Neural cell (in vitro differentiated cells): ENCODE data around the gene NRDC. TPM values are rescaled to one million over a fixed set of nuclear protein-coding genes. Genes with fewer than 3 reads are reported as not detected.

ENCODE experiments used
- H2AFZ ChIP-seq: fragments of 200-600, 300-800 bp; sonication (generic), shearing (Covaris generic); 2 replicates; pipeline ENCODE4 v1.6.0; 2014; ENCODE audit warnings: low read depth, mild to moderate bottlenecking, antibody characterized with exemption, low read length, moderate library complexity
- H3F3A ChIP-seq: fragments of 200-600 bp; shearing (Covaris generic); 2 replicates; pipeline ENCODE4 v1.6.1; 2016; ENCODE audit warnings: mild to moderate bottlenecking, moderate library complexity, mixed read lengths, antibody characterized with exemption, low read length; ENCODE audit not compliant: insufficient read depth, poor library complexity, severe bottlenecking
- H3K27ac ChIP-seq: fragments of 200-600, 300-800 bp; sonication (generic), shearing (Covaris generic); 2 replicates; pipeline ENCODE4 v1.5.1; 2014; ENCODE audit warnings: mild to moderate bottlenecking, low read length, moderate library complexity
- H3K27me3 ChIP-seq: fragments of 300-800, 200-600 bp; sonication (generic), shearing (Covaris generic); 2 replicates; pipeline ENCODE4 v1.6.0; 2014; ENCODE audit warnings: mild to moderate bottlenecking, low read depth, low read length, moderate library complexity; ENCODE audit not compliant: insufficient read depth
- H3K36me3 ChIP-seq: fragments of 300-800, 200-600 bp; sonication (generic), shearing (Covaris generic); 2 replicates; pipeline ENCODE4 v1.5.1; 2014; ENCODE audit warnings: mild to moderate bottlenecking, antibody characterized with exemption, low read length, moderate library complexity; ENCODE audit not compliant: insufficient read depth
- H3K4me2 ChIP-seq: fragments of 300-800, 200-600 bp; sonication (generic), shearing (Covaris generic); 2 replicates; pipeline ENCODE4 v1.6.0; 2014; ENCODE audit warnings: mild to moderate bottlenecking, low read length
- H3K4me3 ChIP-seq: fragments of 300-800, 200-600 bp; sonication (generic), shearing (Covaris generic); 2 replicates; pipeline ENCODE4 v1.5.1; 2014; ENCODE audit warnings: mild to moderate bottlenecking, low read length, moderate library complexity
- H3K79me2 ChIP-seq: fragments of 200-600 bp; shearing (Covaris generic); replicated peaks from 2 replicates; pipeline ENCODE4 v1.6.0; 2014; ENCODE audit warnings: mild to moderate bottlenecking, low read length, moderate library complexity; ENCODE audit not compliant: insufficient read depth
- H3K9ac ChIP-seq: fragments of 300-800, 200-600 bp; sonication (generic), shearing (Covaris generic); 2 replicates; pipeline ENCODE4 v1.6.1; 2016; ENCODE audit warnings: mild to moderate bottlenecking, low read length, mixed read lengths
- H3K9me2 ChIP-seq: fragments of 200-600 bp; shearing (Covaris generic); 2 replicates; pipeline ENCODE4 v1.6.1; 2016; ENCODE audit warnings: mild to moderate bottlenecking, low read length, mixed read lengths; ENCODE audit not compliant: insufficient read depth
- H3K9me3 ChIP-seq: fragments of 200-600, 300-800 bp; sonication (generic), shearing (Covaris generic); 2 replicates; pipeline ENCODE4 v1.6.1; 2016; ENCODE audit warnings: mild to moderate bottlenecking, mixed run types, low read length, moderate library complexity, mixed read lengths
- H4K20me1 ChIP-seq: fragments of 200-600 bp; shearing (Covaris generic); 2 replicates; pipeline ENCODE4 v1.6.1; 2016; ENCODE audit warnings: mild to moderate bottlenecking, mixed run types; ENCODE audit not compliant: insufficient read depth
- EP300 ChIP-seq: fragments of 450-650 bp; conservative IDR thresholded peaks from 2 replicates; pipeline ENCODE4 v1.6.1; 2014; ENCODE audit warnings: antibody characterized with exemption, mild to moderate bottlenecking, moderate library complexity; ENCODE audit not compliant: poor library complexity, severe bottlenecking
- EZH2 ChIP-seq: fragments of 200-600, 300-800 bp; shearing (Covaris generic), sonication (generic); IDR thresholded peaks from 2 replicates; pipeline ENCODE4 v1.6.1; 2014; ENCODE audit warnings: antibody characterized with exemption, low read length, borderline replicate concordance, mild to moderate bottlenecking; ENCODE audit not compliant: insufficient read depth, poor library complexity, severe bottlenecking
- MXI1 ChIP-seq: fragments of 450-650 bp; conservative IDR thresholded peaks from 2 replicates; pipeline ENCODE4 v1.6.1; 2014; ENCODE audit warnings: antibody characterized with exemption, mild to moderate bottlenecking; ENCODE audit not compliant: poor library complexity, severe bottlenecking
- POLR2AphosphoS5 ChIP-seq: IDR thresholded peaks from 2 replicates; pipeline ENCODE4 v1.6.1; 2012
- RAD21 ChIP-seq: fragments of 450-650 bp; conservative IDR thresholded peaks from 2 replicates; pipeline ENCODE4 v1.6.1; 2014; ENCODE audit warnings: antibody characterized with exemption, mild to moderate bottlenecking, moderate library complexity
- SMC3 ChIP-seq: fragments of 450-650 bp; conservative IDR thresholded peaks from 2 replicates; pipeline ENCODE4 v1.6.1; 2014; ENCODE audit warnings: antibody characterized with exemption, mild to moderate bottlenecking, moderate library complexity; ENCODE audit not compliant: poor library complexity
- TAF1 ChIP-seq: IDR thresholded peaks from 2 replicates; pipeline ENCODE4 v1.6.1; 2012; ENCODE audit warnings: low read depth
- polyA plus RNA-seq: library from polyadenylated mRNA; depleted of rRNA; stranded (reverse); fragments of >200 nt; gene quantifications from 2 replicates; pipeline ENCODE4 v1.2.3, GENCODE V29; 2014
- TF ChIP-seq, protein P1 (sequence below): IDR thresholded peaks from 2 replicates; pipeline ENCODE4 v1.6.1; 2012; ENCODE audit warnings: borderline replicate concordance
- TF ChIP-seq, protein P2 (sequence below): fragments of 450-650 bp; IDR thresholded peaks from 2 replicates; pipeline ENCODE4 v1.5.1; 2014; ENCODE audit warnings: antibody characterized with exemption, mild to moderate bottlenecking, moderate library complexity; ENCODE audit not compliant: poor library complexity, severe bottlenecking

Gene NRDC
- polyA plus RNA-seq, 1 donor from 2014 or later, result 114 TPM

DNA sequence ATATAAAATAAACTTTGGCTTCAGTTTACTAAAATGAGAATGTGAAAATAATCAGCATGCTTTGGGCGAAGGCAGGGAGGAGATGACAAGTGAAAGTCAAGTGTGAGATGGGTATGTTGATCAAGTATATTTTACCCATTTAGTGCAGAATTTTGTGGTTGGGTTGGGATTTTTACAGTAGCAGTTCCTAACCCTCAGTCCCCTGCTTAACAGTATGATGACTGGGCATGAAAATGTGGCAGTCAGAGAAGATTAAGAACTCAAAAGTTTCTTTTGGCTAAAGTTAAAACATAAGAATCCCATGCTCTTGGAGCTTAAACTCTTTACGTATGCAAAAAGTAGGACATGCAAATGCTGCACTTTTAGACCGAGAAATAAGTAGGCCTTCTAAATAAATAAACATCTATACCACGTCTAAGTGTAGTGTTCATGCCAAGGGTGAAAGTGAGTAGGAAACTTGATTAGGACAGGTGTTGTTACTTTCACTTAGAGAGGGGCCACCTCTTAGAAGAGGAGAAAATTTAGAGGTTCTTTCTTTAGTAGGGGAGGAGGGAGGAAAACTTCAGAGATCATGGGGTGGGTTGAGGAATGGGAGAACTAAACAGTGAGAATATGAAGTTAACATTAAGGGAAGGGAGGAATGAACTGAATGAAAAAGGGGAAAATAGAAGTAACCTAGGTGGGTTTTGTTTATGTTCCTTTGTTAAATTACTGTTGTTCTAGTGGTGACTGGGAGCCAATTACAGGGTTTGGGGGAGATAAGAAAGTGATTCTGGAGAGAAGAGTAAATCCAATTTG lies 133.8 kb downstream of the NRDC start:
- Histone ChIP-seq H3K9ac (no peak overlapping the region), H3K9me3 (no peaks in the 10 kb centered on the region), H3K79me2 (no peaks in the 10 kb centered on the region), H3F3A (no peaks in the 10 kb centered on the region), H4K20me1 (no peaks in the 10 kb centered on the region), H3K4me3 (no peak overlapping the region), H2AFZ (no peak overlapping the region), H3K4me2 (no peak overlapping the region), H3K36me3 (no peaks in the 10 kb centered on the region), H3K27me3 (no peaks in the 10 kb centered on the region), H3K27ac (no peak overlapping the region), H3K9me2 (no peaks in the 10 kb centered on the region)
- TF ChIP-seq, protein P1, sequence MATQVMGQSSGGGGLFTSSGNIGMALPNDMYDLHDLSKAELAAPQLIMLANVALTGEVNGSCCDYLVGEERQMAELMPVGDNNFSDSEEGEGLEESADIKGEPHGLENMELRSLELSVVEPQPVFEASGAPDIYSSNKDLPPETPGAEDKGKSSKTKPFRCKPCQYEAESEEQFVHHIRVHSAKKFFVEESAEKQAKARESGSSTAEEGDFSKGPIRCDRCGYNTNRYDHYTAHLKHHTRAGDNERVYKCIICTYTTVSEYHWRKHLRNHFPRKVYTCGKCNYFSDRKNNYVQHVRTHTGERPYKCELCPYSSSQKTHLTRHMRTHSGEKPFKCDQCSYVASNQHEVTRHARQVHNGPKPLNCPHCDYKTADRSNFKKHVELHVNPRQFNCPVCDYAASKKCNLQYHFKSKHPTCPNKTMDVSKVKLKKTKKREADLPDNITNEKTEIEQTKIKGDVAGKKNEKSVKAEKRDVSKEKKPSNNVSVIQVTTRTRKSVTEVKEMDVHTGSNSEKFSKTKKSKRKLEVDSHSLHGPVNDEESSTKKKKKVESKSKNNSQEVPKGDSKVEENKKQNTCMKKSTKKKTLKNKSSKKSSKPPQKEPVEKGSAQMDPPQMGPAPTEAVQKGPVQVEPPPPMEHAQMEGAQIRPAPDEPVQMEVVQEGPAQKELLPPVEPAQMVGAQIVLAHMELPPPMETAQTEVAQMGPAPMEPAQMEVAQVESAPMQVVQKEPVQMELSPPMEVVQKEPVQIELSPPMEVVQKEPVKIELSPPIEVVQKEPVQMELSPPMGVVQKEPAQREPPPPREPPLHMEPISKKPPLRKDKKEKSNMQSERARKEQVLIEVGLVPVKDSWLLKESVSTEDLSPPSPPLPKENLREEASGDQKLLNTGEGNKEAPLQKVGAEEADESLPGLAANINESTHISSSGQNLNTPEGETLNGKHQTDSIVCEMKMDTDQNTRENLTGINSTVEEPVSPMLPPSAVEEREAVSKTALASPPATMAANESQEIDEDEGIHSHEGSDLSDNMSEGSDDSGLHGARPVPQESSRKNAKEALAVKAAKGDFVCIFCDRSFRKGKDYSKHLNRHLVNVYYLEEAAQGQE, result no peak

DNA sequence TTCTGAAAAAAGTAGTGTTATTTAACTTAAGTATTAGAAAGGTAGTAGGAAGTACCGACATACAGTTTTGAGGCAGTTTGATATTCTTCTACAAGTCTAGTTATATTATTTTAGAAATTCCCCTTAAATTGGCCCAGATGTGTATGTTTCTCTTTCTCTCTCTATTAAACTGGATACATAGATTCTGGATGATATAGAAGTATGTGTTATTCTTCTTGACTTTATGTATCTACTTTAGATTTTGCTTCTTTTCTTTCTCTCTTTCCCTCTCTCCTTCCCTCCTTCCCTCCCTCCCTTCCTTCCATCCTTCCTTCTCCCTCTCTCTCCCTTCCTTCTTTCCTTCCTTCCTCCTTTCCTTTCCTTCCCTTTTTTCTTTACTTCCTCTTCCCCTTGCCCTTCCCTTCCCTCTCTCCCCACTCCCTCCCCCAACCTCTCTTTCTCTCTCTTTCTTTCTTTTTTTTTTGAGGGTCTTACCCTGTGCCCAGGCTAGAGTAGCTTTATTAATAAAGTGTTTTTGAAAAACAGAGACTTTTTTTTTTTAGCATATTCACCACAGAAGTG lies 137.3 kb downstream of the NRDC start:
- H3K4me3 ChIP-seq, result no peak overlapping the region
- no peaks in the 10 kb centered on the region for H3F3A ChIP-seq
- H3K9ac ChIP-seq, result no peak overlapping the region
- no peaks in the 10 kb centered on the region for H3K36me3 ChIP-seq
- H4K20me1 ChIP-seq, result no peaks in the 10 kb centered on the region
- H2AFZ ChIP-seq, result no peak overlapping the region
- no peak overlapping the region for H3K4me2 ChIP-seq
- no peaks in the 10 kb centered on the region for H3K9me3 ChIP-seq
- TF ChIP-seq, protein P2, sequence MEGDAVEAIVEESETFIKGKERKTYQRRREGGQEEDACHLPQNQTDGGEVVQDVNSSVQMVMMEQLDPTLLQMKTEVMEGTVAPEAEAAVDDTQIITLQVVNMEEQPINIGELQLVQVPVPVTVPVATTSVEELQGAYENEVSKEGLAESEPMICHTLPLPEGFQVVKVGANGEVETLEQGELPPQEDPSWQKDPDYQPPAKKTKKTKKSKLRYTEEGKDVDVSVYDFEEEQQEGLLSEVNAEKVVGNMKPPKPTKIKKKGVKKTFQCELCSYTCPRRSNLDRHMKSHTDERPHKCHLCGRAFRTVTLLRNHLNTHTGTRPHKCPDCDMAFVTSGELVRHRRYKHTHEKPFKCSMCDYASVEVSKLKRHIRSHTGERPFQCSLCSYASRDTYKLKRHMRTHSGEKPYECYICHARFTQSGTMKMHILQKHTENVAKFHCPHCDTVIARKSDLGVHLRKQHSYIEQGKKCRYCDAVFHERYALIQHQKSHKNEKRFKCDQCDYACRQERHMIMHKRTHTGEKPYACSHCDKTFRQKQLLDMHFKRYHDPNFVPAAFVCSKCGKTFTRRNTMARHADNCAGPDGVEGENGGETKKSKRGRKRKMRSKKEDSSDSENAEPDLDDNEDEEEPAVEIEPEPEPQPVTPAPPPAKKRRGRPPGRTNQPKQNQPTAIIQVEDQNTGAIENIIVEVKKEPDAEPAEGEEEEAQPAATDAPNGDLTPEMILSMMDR, result no peak
- TF ChIP-seq, protein P1, result no peak
- TF ChIP-seq SMC3 (no peak), POLR2AphosphoS5 (no peak), RAD21 (no peak), TAF1 (no peak), EZH2 (no peak), MXI1 (no peak), EP300 (no peak)
- peaks cover 23% of the 10 kb centered on the region for H3K79me2 ChIP-seq
- no peak overlapping the region for H3K27ac ChIP-seq
- no peaks in the 10 kb centered on the region for H3K9me2 ChIP-seq
- H3K27me3 ChIP-seq, result no peaks in the 10 kb centered on the region
